ENCODE results near the gene CST8. TPM values are rescaled to one million over a fixed set of nuclear protein-coding genes. Genes with fewer than 3 reads are reported as not detected.

Gene CST8
- total and polyA plus RNA-seq, 2 of the 4 experiments (the other 2 are of a cell fraction), result not detected

DNA sequence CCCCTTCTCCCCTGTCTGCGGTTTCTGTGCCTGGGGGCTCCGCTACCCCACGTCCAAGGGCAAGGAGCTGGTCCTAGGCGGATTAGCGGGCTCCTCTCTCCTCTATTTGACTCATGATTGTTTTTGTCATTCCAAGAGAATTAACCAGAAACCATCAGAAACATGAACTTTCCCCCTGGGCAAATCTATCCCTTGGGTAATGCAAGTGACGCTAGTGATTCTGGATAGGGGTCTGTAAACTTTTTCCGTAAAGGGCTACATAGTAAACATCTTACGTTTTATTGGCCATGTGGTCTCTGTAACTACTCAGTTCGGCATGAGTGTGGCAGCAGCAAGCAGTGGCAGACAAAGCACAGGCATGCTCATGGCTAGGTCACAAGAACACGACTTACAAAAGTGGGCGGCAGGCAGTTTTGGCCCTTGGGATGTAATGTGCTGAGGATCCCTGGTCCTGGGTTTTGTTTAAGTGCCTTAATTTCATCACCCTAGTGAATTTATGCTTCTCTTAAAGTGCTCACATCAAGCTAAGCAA, 38.9 kb upstream of the CST8 start:
- ChIA-PET CTCF (no interaction called here), POLR2A (ENCODE audit: unreplicated experiment) (no interaction called here)
- no peak for TF ChIP-seq MAZ (IDR thresholded peaks at IDR 0.05; ENCODE audit: borderline replicate concordance, low read depth, low read length)
- no peak for TF ChIP-seq SMC3 (IDR thresholded peaks at IDR 0.05; ENCODE audit: low read depth, low read length)
- TF ChIP-seq CTCF (conservative IDR thresholded peaks at IDR 0.05; ENCODE audit: low read depth, low read length), result no peak
- TF ChIP-seq, protein P1, sequence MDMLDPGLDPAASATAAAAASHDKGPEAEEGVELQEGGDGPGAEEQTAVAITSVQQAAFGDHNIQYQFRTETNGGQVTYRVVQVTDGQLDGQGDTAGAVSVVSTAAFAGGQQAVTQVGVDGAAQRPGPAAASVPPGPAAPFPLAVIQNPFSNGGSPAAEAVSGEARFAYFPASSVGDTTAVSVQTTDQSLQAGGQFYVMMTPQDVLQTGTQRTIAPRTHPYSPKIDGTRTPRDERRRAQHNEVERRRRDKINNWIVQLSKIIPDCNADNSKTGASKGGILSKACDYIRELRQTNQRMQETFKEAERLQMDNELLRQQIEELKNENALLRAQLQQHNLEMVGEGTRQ (IDR thresholded peaks at IDR 0.05; ENCODE audit: low read depth, low read length), result no peak
- no peak for TF ChIP-seq CHD1 (IDR thresholded peaks at IDR 0.05; ENCODE audit: low read depth, low read length)
- TF ChIP-seq ELK1 (IDR thresholded peaks at IDR 0.05; ENCODE audit: borderline replicate concordance, low read depth, low read length), result no peak
- TF ChIP-seq POLR2A (IDR thresholded peaks at IDR 0.05; ENCODE audit: low read depth, low read length), result no peak
- TF ChIP-seq NFE2L2 (IDR thresholded peaks at IDR 0.05; ENCODE audit: low read depth, low read length), result no peak
- no peak for TF ChIP-seq RCOR1 (IDR thresholded peaks at IDR 0.05; ENCODE audit: insufficient replicate concordance, low read length)
- no peak for TF ChIP-seq FOS (IDR thresholded peaks at IDR 0.05; ENCODE audit: low read depth, low read length)
- no peak for TF ChIP-seq BHLHE40 (IDR thresholded peaks at IDR 0.05; ENCODE audit: low read depth, low read length)
- TF ChIP-seq CEBPB (IDR thresholded peaks at IDR 0.05; ENCODE audit: low read depth, low read length), result no peak
- TF ChIP-seq MXI1 (IDR thresholded peaks at IDR 0.05; ENCODE audit: borderline replicate concordance, low read depth, low read length), result no peak
- no peak for TF ChIP-seq RAD21 (IDR thresholded peaks at IDR 0.05; ENCODE audit: low read length)
- no peak for TF ChIP-seq RFX5 (IDR thresholded peaks at IDR 0.05; ENCODE audit: low read depth, low read length)
- TF ChIP-seq MAFK (IDR thresholded peaks at IDR 0.05; ENCODE audit: low read depth, low read length), result no peak
- Histone ChIP-seq H3K4me3 (ENCODE audit: insufficient read depth, low read depth, low read length) (no peak overlapping the region), H3K4ac (ENCODE audit: low read depth, low read length) (no peak overlapping the region), H2AK5ac (ENCODE audit: low read depth, low read length) (no peak overlapping the region), H2BK15ac (ENCODE audit: low read depth, low read length) (no peak overlapping the region), H2AFZ (replicated peaks; ENCODE audit: low read length, poor library complexity) (no peak overlapping the region), H3K56ac (ENCODE audit: extremely low read depth, insufficient read depth, low read length) (no peak overlapping the region), H2BK20ac (ENCODE audit: low read depth, low read length) (no peak overlapping the region), H4K5ac (ENCODE audit: low read depth, low read length) (no peak overlapping the region), H4K8ac (ENCODE audit: low read depth in 2 of 2, low read length in 2 of 2) (no peak overlapping the region), H3K4me1 (ENCODE audit: control insufficient read depth, insufficient read depth, low read length) (no peaks in the 10 kb centered on the region), H4K20me1 (ENCODE audit: insufficient read depth, low read length) (no peaks in the 10 kb centered on the region), H3K23ac (ENCODE audit: low read depth, low read length) (no peak overlapping the region), H2BK5ac (ENCODE audit: low read depth, low read length, poor library complexity, severe bottlenecking) (no peak overlapping the region), H4K91ac (ENCODE audit: insufficient read depth, low read depth, low read length) (no peak overlapping the region), H2BK120ac (ENCODE audit: low read depth, low read length) (no peak overlapping the region), H3K14ac (replicated peaks; ENCODE audit: low read depth, low read length) (no peak overlapping the region), H2AK9ac (replicated peaks; ENCODE audit: low read depth, low read length, poor library complexity) (no peak overlapping the region), H3K79me1 (ENCODE audit: low read depth in 1 of 2, low read length in 2 of 2) (no peaks in the 10 kb centered on the region), H3K27me3 (ENCODE audit: control insufficient read depth, insufficient read depth, low read length) (peaks cover 6% of the 10 kb centered on the region), H3K36me3 (ENCODE audit: control insufficient read depth, insufficient read depth, low read length) (no peaks in the 10 kb centered on the region), H3K9me1 (ENCODE audit: insufficient read depth, low read length) (no peaks in the 10 kb centered on the region; the same call in 1 of the 2 replicates), H3K4me2 (ENCODE audit: low read depth, low read length) (no peak overlapping the region), H3K27ac (ENCODE audit: insufficient read depth, low read length) (no peak overlapping the region), H3K18ac (ENCODE audit: low read depth, low read length) (no peak overlapping the region), H3K9ac (ENCODE audit: low read depth, low read length) (no peak overlapping the region), H3K9me3 (ENCODE audit: control insufficient read depth, insufficient read depth, low read length) (no peaks in the 10 kb centered on the region)
- WGBS, 2 experiments (ENCODE audit: extremely low coverage in 2 of 2, insufficient read length in 1 of 2), result 60% methylated on average over 1 of the region's 11 CpGs; no CpG with 5 or more reads in 1 of the 2 experiments
- in situ Hi-C loops (cut with MboI; ENCODE audit: low sequenced_read_pairs), result no loop called here
- DNase-seq (no peak), ATAC-seq (ENCODE audit: low read depth) (no peak)
- dilution Hi-C loops (cut with HindIII; ENCODE audit: low sequenced_read_pairs, unreplicated experiment), result no loop called here
- intact Hi-C loops (cut with micrococcal nuclease), result no loop called here
- no TSS peak for BruUV-seq (replicated peaks)
